HepG2 (cell line): ENCODE measurements around the gene CSNK2A2. TPM values are rescaled to one million over a fixed set of nuclear protein-coding genes. Genes with fewer than 3 reads are reported as not detected.
A peak's percentile ranks its signal among the peaks of the same experiment; 100 is the strongest.

Source experiments
- ATAC-seq: fragments of 200-7000 bp; cut with Tn5 transposase; 3 replicates; pipeline ENCODE4 v1.9.1; 2020; ENCODE audit warnings: mild to moderate bottlenecking, moderate library complexity
- BruUV-seq: library from RNA; stranded (reverse); fragments of 400-500 nt; replicated peaks from 2 replicates; lab custom pipeline; 2021; lab: Mats Ljungman, UMichigan
- CTCF ChIA-PET: fragments of 300-600 bp; formaldehyde crosslinking; extraction: SDS; loops from one replicate; lab custom pipeline; 2021; ENCODE audit warnings: low total read pairs, inconsistent platforms, low intra/inter-chr PET ratio; lab: Yijun Ruan, JAX
- POLR2A ChIA-PET: fragments of 350-600 bp; sonication (Branson Sonifier 250); formaldehyde crosslinking; loops from one replicate; lab custom pipeline; 2020; ENCODE audit warnings: antibody characterized with exemption, inconsistent platforms; lab: Yijun Ruan, JAX
- DNase-seq: peaks from one replicate; pipeline ENCODE4 v3.0.0-alpha.2; 2015; ENCODE audit warnings: low spot score
- FAIRE-seq: peaks from 3 replicates; lab custom pipeline; 2011; peaks lifted over from hg19 to GRCh38; lab: Jason Lieb, UNC
- H2AFZ ChIP-seq: one replicate; pipeline ENCODE4 v1.6.1; 2011; ENCODE audit warnings: low read length, inconsistent platforms
- H3K27ac ChIP-seq: fragments of 300-600 bp; 3 replicates; pipeline ENCODE4 v1.8.0; 2011; ENCODE audit warnings: mixed run types, mild to moderate bottlenecking, mixed read lengths, low read length, inconsistent platforms; ENCODE audit not compliant: insufficient read depth; ENCODE audit errors: extremely low read length
- H3K27me3 ChIP-seq, 2 experiments: fragments of 200-600 bp in 1 of 2; 2 replicates in 1 of 2; 3 replicates in 1 of 2; pipeline versions ENCODE4 v1.6.0 to v1.8.0; 2011; ENCODE audit warnings: low read length in 2 of 2, mild to moderate bottlenecking in 2 of 2, moderate library complexity in 2 of 2, inconsistent platforms in 1 of 2; ENCODE audit not compliant: insufficient read depth in 2 of 2, control insufficient read depth in 1 of 2
- H3K36me3 ChIP-seq, 2 experiments: fragments of 200-600 bp in 1 of 2; replicated peaks in 1 of 2; 2 replicates in 1 of 2; 3 replicates in 1 of 2; pipeline versions ENCODE4 v1.5.1 to v1.8.0; 2011; ENCODE audit warnings: low read length in 2 of 2, inconsistent platforms in 1 of 2; ENCODE audit not compliant: insufficient read depth in 2 of 2, control insufficient read depth in 1 of 2
- H3K4me1 ChIP-seq: 2 replicates; pipeline ENCODE4 v1.5.1; 2012; ENCODE audit warnings: low read length, inconsistent platforms; ENCODE audit not compliant: insufficient read depth
- H3K4me2 ChIP-seq: 2 replicates; pipeline ENCODE4 v1.6.0; 2011; ENCODE audit warnings: low read depth, low read length, inconsistent platforms
- H3K4me3 ChIP-seq, 3 experiments: fragments of 200-600 bp in 1 of 3; sonication (generic), shearing (Covaris generic) in 1 of 3; replicated peaks in 1 of 3; 2 replicates each; pipeline ENCODE4 v1.5.1; 2011 to 2016; ENCODE audit warnings: low read length in 3 of 3, inconsistent platforms in 2 of 3, low read depth in 2 of 3, mild to moderate bottlenecking in 2 of 3, control low read depth in 1 of 3, mixed read lengths in 1 of 3; ENCODE audit not compliant: insufficient read depth in 1 of 3
- H3K79me2 ChIP-seq: one replicate; pipeline ENCODE4 v1.6.1; 2011; ENCODE audit warnings: low read length, inconsistent platforms; ENCODE audit not compliant: insufficient read depth
- H3K9ac ChIP-seq: 2 replicates; pipeline ENCODE4 v1.6.0; 2011; ENCODE audit warnings: mild to moderate bottlenecking, low read depth, low read length, inconsistent platforms; ENCODE audit not compliant: insufficient read depth
- H3K9me3 ChIP-seq: 2 replicates; pipeline ENCODE4 v1.5.1; 2012; ENCODE audit warnings: mild to moderate bottlenecking, low read length
- H4K20me1 ChIP-seq: 2 replicates; pipeline ENCODE4 v1.6.0; 2011; ENCODE audit warnings: inconsistent platforms, mild to moderate bottlenecking, low read length, moderate library complexity; ENCODE audit not compliant: insufficient read depth
- MIXL1 ChIP-seq: IDR thresholded peaks from 2 replicates; pipeline ENCODE4 v1.6.1; 2016
- PAF1 ChIP-seq: IDR thresholded peaks from 2 replicates; pipeline ENCODE4 v1.6.1; 2016; ENCODE audit warnings: missing genetic modification reagents, missing compliant biosample characterization
- RELA ChIP-seq: sonication (generic); formaldehyde crosslinking; IDR thresholded peaks from 2 replicates; pipeline ENCODE4 v1.4.0; 2020; ENCODE audit warnings: missing genetic modification reagents
- TBX3 ChIP-seq: fragments of 450-650 bp; IDR thresholded peaks from 2 replicates; pipeline ENCODE4 v1.6.1; 2017; ENCODE audit warnings: antibody characterized with exemption, mild to moderate bottlenecking, inconsistent platforms, borderline replicate concordance
- TOPORS ChIP-seq: sonication (generic); formaldehyde crosslinking; IDR thresholded peaks from 2 replicates; pipeline ENCODE4 v1.8.0; 2023; ENCODE audit warnings: mild to moderate bottlenecking, missing genetic modification reagents
- ZFP41 ChIP-seq: sonication (generic); formaldehyde crosslinking; IDR thresholded peaks from 2 replicates; pipeline ENCODE4 v1.4.0; 2020; ENCODE audit warnings: mild to moderate bottlenecking, missing genetic modification reagents, borderline replicate concordance
- ZNF225 ChIP-seq: sonication (generic); formaldehyde crosslinking; IDR thresholded peaks from 2 replicates; pipeline ENCODE4 v1.4.0; 2020; ENCODE audit warnings: mild to moderate bottlenecking, missing genetic modification reagents
- ZNF335 ChIP-seq: sonication (generic); formaldehyde crosslinking; IDR thresholded peaks from 2 replicates; pipeline ENCODE4 v1.4.0; 2020; ENCODE audit warnings: missing genetic modification reagents
- ZNF556 ChIP-seq: sonication (generic); formaldehyde crosslinking; IDR thresholded peaks from 2 replicates; pipeline ENCODE4 v1.4.0; 2020; ENCODE audit warnings: mild to moderate bottlenecking, missing genetic modification reagents, borderline replicate concordance
- ZNF781 ChIP-seq: sonication (generic); formaldehyde crosslinking; IDR thresholded peaks from 2 replicates; pipeline ENCODE4 v1.5.1; 2020; ENCODE audit warnings: borderline replicate concordance, mild to moderate bottlenecking, missing genetic modification reagents; ENCODE audit errors: not compliant biosample characterization
- WGBS: methylation state at CpG from one replicate; pipeline ENCODE4 v1.1.6; 2017; ENCODE audit warnings: low lambda C conversion rate; 5-methylcytosine and 5-hydroxymethylcytosine counted together
- in situ Hi-C: cut with HindIII; loops from 2 replicates; pipeline ENCODE4 v1.10.0; 2017; ENCODE audit warnings: low pct_unique_long_range_greater_than_20kb; ENCODE audit not compliant: extremely low pct_ligation_motif_present
- intact Hi-C: fragments of 100-400 bp; cut with micrococcal nuclease; formaldehyde crosslinking; loops from one replicate; pipeline ENCODE4 v1.10.0; 2022; ENCODE audit not compliant: unreplicated experiment
- polyA plus RNA-seq, 8 experiments: library from polyadenylated mRNA; depleted of rRNA in 3 of 8; stranded (reverse) in 7 of 8; unstranded in 1 of 8; fragments of >200 nt; fragmentation: Illumina TruSeq in 4 of 8; extraction: Trizol in 4 of 8; gene quantifications; 2 replicates each; pipeline versions ENCODE4 v1.2.1 to v1.2.3, GENCODE V29; 2011 to 2016; ENCODE audit warnings: low read depth in 4 of 8, missing spikeins in 1 of 8, mixed read lengths in 1 of 8; ENCODE audit not compliant: insufficient read depth in 1 of 8
- total RNA-seq, 5 experiments: library from RNA; depleted of rRNA; stranded (reverse); fragments of >200 nt; fragmentation: Illumina TruSeq; extraction: Trizol; gene quantifications; 2 replicates each; pipeline ENCODE4 v1.2.3, GENCODE V29; 2016; ENCODE audit warnings: low read depth in 1 of 5
- TF ChIP-seq, protein P1 (sequence below): sonication (generic); formaldehyde crosslinking; IDR thresholded peaks from 2 replicates; pipeline ENCODE4 v1.8.1; 2022; ENCODE audit warnings: low read depth, mild to moderate bottlenecking, missing genetic modification reagents

The CSNK2A2 gene
- total and polyA plus RNA-seq, 2 of the 13 experiments (the other 11 are each of a cell fraction or from before 2014, with no cell fraction given), result 46.4 to 56.9 TPM

DNA sequence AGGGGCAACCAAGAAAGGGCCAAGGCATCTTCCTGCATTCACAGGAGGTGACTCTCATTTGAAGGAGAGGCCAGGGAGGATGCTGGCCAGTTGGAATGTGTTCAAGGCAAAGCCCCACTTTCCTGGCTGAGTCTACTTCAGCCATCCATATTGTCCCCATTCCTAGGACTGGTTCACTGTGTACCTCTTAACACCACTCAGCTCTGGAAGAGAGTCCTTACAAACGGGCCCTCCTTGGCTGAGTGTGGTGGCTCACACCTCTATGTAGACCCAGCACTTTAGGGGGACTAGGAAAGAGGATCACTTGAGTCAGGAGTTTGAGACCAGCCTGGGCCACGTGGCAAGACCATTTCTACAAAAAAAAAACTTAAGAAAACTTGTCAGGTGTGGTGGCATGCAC, 40.7 kb downstream of the CSNK2A2 start:
- peak; percentile 14; the same call in 2 of the 3 replicates for ATAC-seq
- in situ Hi-C loops, result no loop called here

DNA sequence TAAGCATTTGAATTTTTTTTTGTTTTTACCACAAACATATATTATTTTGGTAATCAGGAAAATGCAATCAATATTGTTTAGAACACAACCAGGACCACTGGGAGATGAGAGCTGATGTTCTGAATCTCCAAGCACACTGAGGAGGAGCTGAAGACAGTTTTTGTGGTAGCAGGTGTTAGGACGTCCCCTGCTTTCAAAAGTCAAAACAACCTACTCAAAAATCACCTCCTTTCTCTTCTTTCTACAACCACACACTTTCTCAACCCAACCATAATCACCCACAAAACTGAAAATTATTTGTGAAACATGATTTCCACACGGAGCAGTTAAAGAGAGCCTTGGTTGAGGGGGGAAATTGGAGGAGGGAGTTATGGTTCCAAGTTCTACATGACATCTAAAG, 42.1 kb downstream of the CSNK2A2 start:
- intact Hi-C loops, result no loop called here
- Histone ChIP-seq H4K20me1 (no peaks in the 10 kb centered on the region), H3K4me3 (no peak overlapping the region), H3K9me3 (no peaks in the 10 kb centered on the region), H3K9ac (no peak overlapping the region), H3K36me3 (peaks cover 4 to 8% of the 10 kb centered on the region in 2 experiments; a peak in 3 of 5 replicates), H3K27ac (no peak overlapping the region), H3K27me3 (no peaks in the 10 kb centered on the region), H3K4me2 (no peak overlapping the region), H3K79me2 (no peaks in the 10 kb centered on the region), H2AFZ (no peak overlapping the region), H3K4me1 (peaks cover 9% of the 10 kb centered on the region)
- FAIRE-seq, result no peak
- TF ChIP-seq ZNF781 (CRISPR knock-in tag) (no peak), MIXL1 (CRISPR knock-in tag) (no peak), TBX3 (no peak), ZFP41 (no peak), ZNF556 (CRISPR knock-in tag) (no peak), ZNF225 (CRISPR knock-in tag) (no peak), TOPORS (no peak), ZNF335 (CRISPR knock-in tag) (no peak)
- TF ChIP-seq, protein P1, sequence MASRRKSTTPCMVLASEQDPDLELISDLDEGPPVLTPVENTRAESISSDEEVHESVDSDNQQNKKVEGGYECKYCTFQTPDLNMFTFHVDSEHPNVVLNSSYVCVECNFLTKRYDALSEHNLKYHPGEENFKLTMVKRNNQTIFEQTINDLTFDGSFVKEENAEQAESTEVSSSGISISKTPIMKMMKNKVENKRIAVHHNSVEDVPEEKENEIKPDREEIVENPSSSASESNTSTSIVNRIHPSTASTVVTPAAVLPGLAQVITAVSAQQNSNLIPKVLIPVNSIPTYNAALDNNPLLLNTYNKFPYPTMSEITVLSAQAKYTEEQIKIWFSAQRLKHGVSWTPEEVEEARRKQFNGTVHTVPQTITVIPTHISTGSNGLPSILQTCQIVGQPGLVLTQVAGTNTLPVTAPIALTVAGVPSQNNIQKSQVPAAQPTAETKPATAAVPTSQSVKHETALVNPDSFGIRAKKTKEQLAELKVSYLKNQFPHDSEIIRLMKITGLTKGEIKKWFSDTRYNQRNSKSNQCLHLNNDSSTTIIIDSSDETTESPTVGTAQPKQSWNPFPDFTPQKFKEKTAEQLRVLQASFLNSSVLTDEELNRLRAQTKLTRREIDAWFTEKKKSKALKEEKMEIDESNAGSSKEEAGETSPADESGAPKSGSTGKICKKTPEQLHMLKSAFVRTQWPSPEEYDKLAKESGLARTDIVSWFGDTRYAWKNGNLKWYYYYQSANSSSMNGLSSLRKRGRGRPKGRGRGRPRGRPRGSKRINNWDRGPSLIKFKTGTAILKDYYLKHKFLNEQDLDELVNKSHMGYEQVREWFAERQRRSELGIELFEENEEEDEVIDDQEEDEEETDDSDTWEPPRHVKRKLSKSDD, result no peak
- 50% methylated on average over 2 of the region's 2 CpGs for WGBS
- ChIA-PET POLR2A (no interaction called here), CTCF (no interaction called here)
- DNase-seq, result no peak
- in situ Hi-C loops, result no loop called here
- no peak for ATAC-seq
- BruUV-seq, result no TSS peak

More for the DNA sequence above, 40.7 kb downstream of the CSNK2A2 start:
- WGBS, result 51% methylated on average over 2 of the region's 2 CpGs
- H3K79me2 ChIP-seq, result no peaks in the 10 kb centered on the region
- BruUV-seq, result no TSS peak
- DNase-seq (no peak), FAIRE-seq (no peak)
- H2AFZ ChIP-seq, result no peak overlapping the region
- H3K9ac ChIP-seq, result no peak overlapping the region
- ChIA-PET CTCF (no interaction called here), POLR2A (no interaction called here)
- H3K27ac ChIP-seq, result no peak overlapping the region
- H4K20me1 ChIP-seq, result no peaks in the 10 kb centered on the region
- no peaks in the 10 kb centered on the region for H3K9me3 ChIP-seq
- peaks cover 8 to 22% of the 10 kb centered on the region in 2 experiments; a peak in 4 of 5 replicates for H3K36me3 ChIP-seq
- intact Hi-C loops, result no loop called here
- H3K4me1 ChIP-seq, result peaks cover 5% of the 10 kb centered on the region
- H3K4me3 ChIP-seq, result no peak overlapping the region
- no peak overlapping the region for H3K4me2 ChIP-seq
- TF ChIP-seq PAF1 (0 out of 2 replicates have a peak, but pooled peaks have one; percentile 7), RELA (CRISPR knock-in tag) (no peak)
- H3K27me3 ChIP-seq, result no peaks in the 10 kb centered on the region
